Naive B cell (primary cell): ENCODE results near the gene NR2C2AP. TPM values are rescaled to one million over a fixed set of nuclear protein-coding genes. Genes with fewer than 3 reads are reported as not detected.
"Not testable (repeated sequence)": the region's sequence is repeated elsewhere in the genome, so short reads cannot be mapped to it uniquely, and the experiment has no call there.

Experiments used
- ATAC-seq, 2 donors: fragments of 150-1000 bp; cut with Tn5 transposase; 2 replicates each; pipeline ENCODE4 v1.10.0; 2021; ENCODE audit warnings: low read depth in 2 of 2, mild to moderate bottlenecking in 2 of 2, moderate library complexity in 2 of 2
- DNase-seq: peaks from one replicate; pipeline ENCODE4 v3.0.0; 2022
- H3K27ac Mint-ChIP-seq, 6 donors: one replicate each; pipeline ENCODE4 v1.8.0; 2020 to 2022; ENCODE audit warnings: mild to moderate bottlenecking in 6 of 6, mixed read lengths in 6 of 6, moderate library complexity in 5 of 6, inconsistent platforms in 2 of 6
- H3K27me3 Mint-ChIP-seq, 3 donors: one replicate each; pipeline ENCODE4 v1.8.0; 2021 to 2022; ENCODE audit warnings: mixed read lengths in 3 of 3, mild to moderate bottlenecking in 1 of 3
- H3K36me3 Mint-ChIP-seq, 2 donors: one replicate each; pipeline ENCODE4 v1.8.0; 2020 to 2022; ENCODE audit warnings: mixed read lengths in 2 of 2, inconsistent platforms in 1 of 2, mild to moderate bottlenecking in 1 of 2
- H3K4me1 Mint-ChIP-seq, 3 donors: one replicate each; pipeline ENCODE4 v1.8.0; 2020 to 2022; ENCODE audit warnings: mixed read lengths in 3 of 3, inconsistent platforms in 1 of 3, mild to moderate bottlenecking in 1 of 3, moderate library complexity in 1 of 3
- H3K4me3 Mint-ChIP-seq, 8 donors: one replicate each; pipeline ENCODE4 v1.8.0; 2020 to 2022; ENCODE audit warnings: mild to moderate bottlenecking in 8 of 8, mixed read lengths in 8 of 8, moderate library complexity in 8 of 8, inconsistent platforms in 2 of 8
- H3K9me3 Mint-ChIP-seq, 7 donors: one replicate each; pipeline ENCODE4 v1.8.0; 2020 to 2022; ENCODE audit warnings: mixed read lengths in 7 of 7, mild to moderate bottlenecking in 5 of 7, inconsistent platforms in 2 of 7, moderate library complexity in 1 of 7
- polyA plus RNA-seq, 6 donors: library from polyadenylated mRNA; unstranded; fragments of 300-500 nt; fragmentation: Illumina TruSeq; gene quantifications; one replicate each; pipeline ENCODE4 v1.2.3, GENCODE V29; 2021; ENCODE audit warnings: low read depth in 6 of 6

Gene NR2C2AP
- polyA plus RNA-seq, 6 donors from 2014 or later, result 25.6 to 38.4 (median 31.4) TPM

DNA sequence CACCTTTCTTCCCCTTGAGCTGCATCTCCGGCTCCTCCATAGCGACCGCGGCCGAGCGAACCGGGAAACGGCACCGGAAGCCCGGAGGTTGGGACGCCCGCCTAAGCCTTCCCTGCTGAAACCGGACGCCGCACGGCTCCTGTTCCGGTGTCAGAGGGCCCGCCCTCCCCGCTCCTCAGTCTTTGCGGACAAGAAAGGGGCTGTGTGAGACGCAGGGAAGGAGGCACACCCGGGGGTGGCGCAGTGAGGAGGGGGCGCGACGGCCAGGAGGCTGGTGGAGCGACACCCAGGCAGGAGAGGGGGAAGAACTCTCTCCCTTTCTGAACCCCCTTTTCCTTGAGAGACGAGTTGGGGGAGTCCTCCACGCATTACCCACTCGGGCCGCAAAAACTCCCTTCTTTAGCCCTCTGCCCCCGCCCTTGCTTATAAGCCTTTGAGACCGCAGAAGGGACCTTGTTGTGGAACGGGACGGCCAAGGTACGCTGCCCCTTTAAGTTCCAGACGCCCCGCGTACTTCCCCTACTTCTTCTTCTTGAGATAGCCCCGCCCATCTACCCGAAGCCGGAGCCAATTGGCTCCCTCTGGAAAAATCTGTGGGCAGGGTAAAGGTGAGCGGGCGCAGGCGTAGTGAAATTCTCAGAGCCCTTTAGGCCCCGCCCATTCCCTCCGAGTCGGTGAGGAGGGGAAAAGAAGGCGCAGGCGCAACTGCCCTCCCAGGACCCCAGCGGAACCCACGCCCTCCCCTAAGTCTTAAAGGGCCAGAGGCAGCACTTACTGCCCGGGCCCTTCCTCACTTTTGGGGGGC lies 10.9 kb downstream of the NR2C2AP start, which contains the start of the genes BORCS8 and RFXANK:
BORCS8 (minus strand) TSS at position 75 of the 805 bp plus-strand sequence; CDS start at position 40, 35 bp downstream.
RFXANK (plus strand) TSS at position 181 of the 805 bp plus-strand sequence. CDS start 1,689 bp downstream, outside the sequence.
- Mint-ChIP-seq H3K27me3 (no peaks in the 10 kb centered on the region), H3K9me3 (no peaks in the 10 kb centered on the region), H3K4me3 (peak within 1 kb of the TSS; percentile 91 to 99 (median 97)), H3K4me1 (peaks cover 39 to 66% (median 46%) of the 10 kb centered on the region in 3 donors), H3K27ac (peak within 1 kb of the TSS; percentile 99 to 100 (median 99)), H3K36me3 (no peaks in the 10 kb centered on the region)
- peak; percentile 83 to 87 for ATAC-seq
- DNase-seq, result peak; percentile 99

DNA sequence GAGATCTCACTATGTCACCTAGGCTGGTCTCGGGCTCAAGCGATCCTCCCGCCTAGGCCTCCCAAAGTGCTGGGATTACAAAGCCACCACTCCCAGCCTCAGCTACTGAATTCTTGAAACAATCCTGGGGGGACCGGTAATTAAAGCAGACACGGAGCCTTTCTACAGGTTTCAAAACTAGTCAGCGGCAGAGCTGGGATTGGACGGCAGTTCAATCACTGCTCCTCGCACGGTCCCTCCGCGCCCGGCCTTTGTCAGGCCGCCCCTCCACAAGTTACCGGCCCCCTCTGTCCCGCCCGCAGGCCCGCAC lies 11.5 kb downstream of the NR2C2AP start:
- no peak for DNase-seq
- Mint-ChIP-seq H3K9me3 (peaks cover 0 to 3% (median 0%) of the 10 kb centered on the region in 7 donors), H3K4me3 (peak overlapping the region; percentile 91 to 99 (median 97)), H3K4me1 (peaks cover 42 to 70% (median 50%) of the 10 kb centered on the region in 3 donors), H3K27ac (peak overlapping the region; percentile 99 to 100 (median 99)), H3K36me3 (peaks cover 1 to 3% of the 10 kb centered on the region in 2 donors), H3K27me3 (no peaks in the 10 kb centered on the region)
- no peak for ATAC-seq

DNA sequence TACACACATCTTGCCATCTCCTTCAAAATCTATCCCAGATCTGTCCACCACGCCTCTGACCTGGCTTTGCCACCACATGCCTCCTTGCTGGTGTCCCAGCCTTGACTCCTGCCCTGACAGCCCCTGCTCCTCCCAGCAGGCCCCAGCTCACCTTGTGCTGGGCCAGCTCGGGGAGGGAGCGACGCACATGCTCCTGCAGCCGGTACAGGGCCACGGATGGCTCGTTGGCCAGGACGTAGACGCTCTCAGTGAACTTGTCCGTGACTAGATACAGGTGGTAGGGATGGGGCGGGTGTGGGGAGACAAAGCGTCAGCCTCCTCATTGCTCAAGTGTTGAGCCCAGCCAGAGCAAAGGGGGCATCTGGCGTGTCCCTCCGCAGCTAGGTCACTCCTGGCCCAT lies 16.5 kb downstream of the NR2C2AP start:
- Mint-ChIP-seq H3K27ac (peak overlapping the region in 1 of 6 donors; percentile 36), H3K9me3 (peaks cover 0 to 6% (median 3%) of the 10 kb centered on the region in 7 donors), H3K4me3 (peak overlapping the region in 4 of 8 donors; percentile 41 to 80 (median 48)), H3K36me3 (peaks cover 14 to 19% of the 10 kb centered on the region in 2 donors), H3K27me3 (no peaks in the 10 kb centered on the region), H3K4me1 (peaks cover 25 to 50% (median 40%) of the 10 kb centered on the region in 3 donors)
- ATAC-seq, result no peak
- DNase-seq, result no peak

DNA sequence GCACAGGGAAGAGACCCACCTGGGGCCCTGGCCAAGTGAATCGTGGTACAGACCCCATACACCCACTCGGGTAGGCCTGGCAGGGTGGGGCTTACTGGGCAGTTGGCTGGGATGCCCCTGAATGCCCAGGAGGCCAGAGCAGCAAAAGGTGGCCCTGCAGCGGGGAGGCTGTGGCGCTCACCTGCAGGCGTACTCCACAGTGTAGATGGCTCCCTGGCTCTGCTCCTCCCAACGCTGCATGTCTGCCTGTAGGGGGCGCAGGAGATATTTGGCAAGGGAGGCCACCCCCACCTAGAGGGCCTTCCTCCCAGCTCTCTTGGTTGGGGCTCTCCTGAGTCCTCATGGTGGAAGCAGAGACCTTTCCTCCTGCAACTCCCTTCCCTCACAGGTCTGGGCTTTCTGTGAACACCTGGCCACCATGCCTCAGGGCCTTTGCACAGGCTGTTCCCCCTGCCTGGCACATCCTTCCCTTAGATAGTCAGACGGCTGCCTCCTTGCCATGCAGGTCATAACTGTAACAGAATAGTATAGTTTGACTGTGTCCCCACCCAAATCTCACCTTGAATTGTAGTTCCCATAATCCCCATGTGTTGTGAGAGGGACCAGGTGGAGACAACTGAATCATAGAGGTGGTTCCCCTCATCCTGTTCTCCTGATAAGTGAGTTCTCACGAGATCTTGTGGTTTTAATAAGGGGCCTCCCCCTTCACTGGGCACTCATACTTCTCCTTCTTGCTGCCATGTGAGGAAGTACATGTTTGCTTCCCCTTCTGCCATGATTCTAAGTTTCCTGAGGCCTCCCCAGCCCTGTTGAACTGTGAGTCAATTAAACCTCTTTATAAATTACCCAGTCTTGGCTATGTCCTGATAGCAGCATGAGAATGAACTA lies 17.1 kb downstream of the NR2C2AP start:
- Mint-ChIP-seq H3K4me1 (peaks cover 24 to 44% (median 34%) of the 10 kb centered on the region in 3 donors), H3K27me3 (no peaks in the 10 kb centered on the region), H3K36me3 (peaks cover 14 to 19% of the 10 kb centered on the region in 2 donors), H3K4me3 (peak overlapping the region in 3 of 8 donors; percentile 41 to 80 (median 54)), H3K27ac (peak overlapping the region in 2 of 6 donors; percentile 36 to 80), H3K9me3 (peaks cover 0 to 6% (median 3%) of the 10 kb centered on the region in 7 donors)
- DNase-seq, result no peak
- peak; percentile 52 to 71 for ATAC-seq

DNA sequence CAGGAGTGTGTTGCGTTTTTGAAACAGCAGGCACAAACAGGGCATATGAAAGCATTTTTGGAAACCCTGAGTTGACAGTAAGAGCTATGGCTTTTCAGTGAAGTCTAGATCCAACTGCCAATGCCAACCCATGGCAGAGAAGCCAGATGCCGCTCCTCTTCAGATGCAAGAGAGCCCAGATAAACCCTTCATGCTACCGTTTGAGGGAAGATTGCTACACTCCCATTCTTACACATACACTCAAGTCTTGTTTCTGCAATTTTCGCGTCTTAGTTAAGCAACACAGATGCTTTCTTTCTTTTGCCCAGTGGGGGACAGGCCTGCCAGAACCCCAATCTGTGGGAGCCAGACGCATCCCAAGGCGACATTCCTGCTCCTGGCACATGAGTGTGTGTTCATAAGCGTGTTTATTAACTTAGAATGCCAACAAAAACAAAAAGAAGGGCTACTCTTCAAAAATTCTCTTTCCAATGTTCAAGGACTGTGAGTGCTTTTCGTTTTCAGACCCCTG lies 21.7 kb downstream of the NR2C2AP start:
- H3K4me1 Mint-ChIP-seq, result peaks cover 5 to 10% (median 9%) of the 10 kb centered on the region in 3 donors

DNA sequence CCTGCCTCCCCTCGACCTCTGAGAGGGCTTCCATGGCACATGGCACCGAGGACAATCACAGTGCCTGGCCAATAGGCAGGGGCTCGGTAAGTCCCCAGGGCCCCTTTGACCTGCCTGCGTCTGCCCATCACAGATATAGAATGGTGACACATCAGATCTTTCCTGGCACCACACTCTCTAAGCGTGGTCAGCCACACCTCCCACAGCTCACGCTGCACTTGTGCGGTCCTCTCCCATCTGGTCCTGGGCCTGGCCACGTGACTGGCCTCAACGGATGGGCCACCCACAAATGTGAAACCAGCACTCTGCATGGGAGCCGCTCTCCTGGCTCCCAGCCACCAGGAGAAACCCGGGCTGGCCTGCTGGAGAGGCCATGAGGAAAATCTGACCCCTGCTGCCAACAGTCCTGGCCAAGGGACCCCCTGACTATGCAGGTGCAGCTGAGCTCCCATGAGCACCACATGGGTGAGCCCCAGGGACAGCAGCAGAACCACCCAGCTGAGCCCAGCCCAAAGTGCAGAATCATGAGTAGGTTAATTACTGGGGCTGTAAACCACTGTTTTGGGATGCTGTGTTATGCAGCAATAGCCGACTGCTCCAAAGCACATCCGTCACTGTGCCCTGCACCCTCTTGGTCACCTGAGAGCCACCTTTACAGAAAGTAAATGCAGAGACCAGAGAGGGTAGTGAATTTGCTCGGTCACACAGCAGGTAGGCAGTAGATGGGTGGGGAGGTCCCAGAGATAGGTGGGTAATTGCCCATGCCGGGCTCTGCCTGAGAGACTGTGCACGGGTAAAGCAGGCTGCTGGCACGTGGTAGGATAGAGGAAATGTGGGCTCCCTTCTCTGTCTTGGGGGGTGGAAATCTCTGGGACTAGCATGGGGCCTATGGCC lies 23.4 kb downstream of the NR2C2AP start:
- Mint-ChIP-seq H3K27ac (peak overlapping the region in 1 of 6 donors; percentile 62), H3K4me3 (no peak overlapping the region), H3K9me3 (no peaks in the 10 kb centered on the region), H3K4me1 (peaks cover 4 to 5% (median 4%) of the 10 kb centered on the region in 3 donors), H3K27me3 (no peaks in the 10 kb centered on the region), H3K36me3 (peaks cover 4 to 15% of the 10 kb centered on the region in 2 donors)
- DNase-seq, result no peak
- no peak for ATAC-seq

More for the DNA sequence above, 21.7 kb downstream of the NR2C2AP start:
- Mint-ChIP-seq H3K9me3 (peaks cover 0 to 6% (median 0%) of the 10 kb centered on the region in 7 donors), H3K4me3 (peak overlapping the region in 1 of 8 donors; percentile 6), H3K27ac (no peak overlapping the region), H3K36me3 (peaks cover 10 to 22% of the 10 kb centered on the region in 2 donors), H3K27me3 (no peaks in the 10 kb centered on the region)
- DNase-seq (no peak), ATAC-seq (no peak)

DNA sequence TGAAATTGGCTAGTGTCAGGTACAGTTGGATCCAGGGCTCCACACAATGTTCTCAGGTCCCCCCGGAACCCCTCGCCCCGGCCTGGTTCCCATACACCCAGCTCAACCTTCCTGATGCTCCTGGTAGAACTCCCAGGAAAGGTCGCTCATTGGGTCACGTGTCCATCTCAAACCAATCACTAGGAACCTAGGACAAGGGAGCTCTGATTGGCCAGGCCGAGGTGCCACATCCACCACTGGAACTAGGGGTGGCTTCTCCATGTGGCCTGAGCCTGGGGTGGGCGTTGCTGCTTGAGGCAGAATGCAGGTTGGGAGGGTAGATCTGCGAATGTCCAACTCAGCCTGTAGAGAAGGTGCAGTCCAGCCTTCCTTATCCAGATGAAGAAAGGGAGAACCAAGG lies 26.3 kb downstream of the NR2C2AP start:
- Mint-ChIP-seq H3K9me3 (no peaks in the 10 kb centered on the region), H3K4me3 (peak overlapping the region in 1 of 8 donors; percentile 72), H3K27ac (peak overlapping the region in 2 of 6 donors; percentile 52 to 66), H3K4me1 (peaks cover 4 to 8% (median 4%) of the 10 kb centered on the region in 3 donors), H3K27me3 (no peaks in the 10 kb centered on the region), H3K36me3 (peaks cover under 1 to 9% of the 10 kb centered on the region in 2 donors)
- no peak for ATAC-seq
- no peak for DNase-seq

DNA sequence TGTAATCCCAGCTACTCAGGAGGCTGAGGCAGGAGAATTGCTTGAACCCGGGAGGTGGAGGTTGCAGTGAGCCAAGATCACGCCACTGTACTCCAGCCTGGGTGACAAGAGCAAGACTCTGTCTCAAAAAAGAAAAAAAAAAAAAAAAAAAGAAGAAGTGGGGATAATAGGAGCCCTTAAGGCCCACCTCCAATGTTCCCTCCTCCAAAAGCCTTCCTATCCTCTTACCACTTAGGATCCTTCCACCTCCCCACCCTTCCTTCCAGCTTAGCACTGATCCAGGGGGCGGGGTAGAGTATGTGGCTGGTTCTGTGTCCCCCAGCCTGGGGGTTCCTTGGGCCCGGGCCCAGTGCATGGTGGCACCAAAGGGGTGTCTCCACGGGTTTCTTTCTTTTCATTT lies 30.0 kb downstream of the NR2C2AP start:
- peaks cover 21 to 27% (median 22%) of the 10 kb centered on the region in 3 donors for H3K4me1 Mint-ChIP-seq
- not testable (repeated sequence) for ATAC-seq, H3K36me3 Mint-ChIP-seq, H3K9me3 Mint-ChIP-seq, H3K4me3 Mint-ChIP-seq, DNase-seq
- H3K27ac Mint-ChIP-seq, result peak overlapping the region in 1 of 6 donors; percentile 49
- H3K27me3 Mint-ChIP-seq, result peaks cover 0 to 12% (median 0%) of the 10 kb centered on the region in 3 donors

DNA sequence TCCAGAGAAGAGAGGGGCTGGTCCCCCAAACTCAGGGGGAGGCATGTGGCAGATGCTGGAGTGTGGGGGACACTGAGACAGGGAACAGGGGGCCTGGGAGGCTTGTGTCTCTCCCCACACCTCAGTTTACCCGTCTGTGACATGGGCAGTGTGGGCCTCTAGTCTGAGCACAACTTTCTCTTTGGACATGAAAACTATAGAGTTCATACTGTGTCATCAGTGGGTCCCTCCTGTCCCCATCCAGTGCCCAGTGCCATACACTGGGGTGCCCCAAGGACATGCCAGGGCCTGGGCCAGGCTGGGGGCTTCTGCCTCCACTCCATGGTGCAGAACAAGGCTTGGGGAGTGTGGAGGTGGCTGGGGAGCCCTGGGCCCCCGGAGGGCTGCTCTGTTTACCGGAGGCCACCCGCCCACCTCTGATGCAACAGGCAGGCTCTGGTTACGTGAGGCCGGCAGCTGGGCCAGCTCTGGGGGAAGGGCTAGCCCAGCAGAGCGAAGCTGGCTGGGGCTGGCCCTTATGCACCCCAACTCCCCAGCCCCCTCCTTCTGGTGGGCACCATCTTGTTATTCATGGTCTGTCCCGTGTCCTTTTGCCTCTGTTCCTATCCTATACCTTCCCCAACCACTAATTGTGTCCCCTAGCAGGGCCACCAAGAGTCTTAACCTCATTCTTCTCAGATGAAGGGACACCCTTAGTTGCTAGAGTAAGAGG lies 31.2 kb downstream of the NR2C2AP start:
- H3K36me3 Mint-ChIP-seq, result no peaks in the 10 kb centered on the region
- peaks cover 0 to 12% (median 0%) of the 10 kb centered on the region in 3 donors for H3K27me3 Mint-ChIP-seq
- no peak overlapping the region for H3K27ac Mint-ChIP-seq
- H3K9me3 Mint-ChIP-seq, result no peaks in the 10 kb centered on the region
- no peak for ATAC-seq
- peaks cover 21 to 27% (median 22%) of the 10 kb centered on the region in 3 donors for H3K4me1 Mint-ChIP-seq
- DNase-seq, result no peak
- H3K4me3 Mint-ChIP-seq, result peak overlapping the region in 1 of 8 donors; percentile 40

DNA sequence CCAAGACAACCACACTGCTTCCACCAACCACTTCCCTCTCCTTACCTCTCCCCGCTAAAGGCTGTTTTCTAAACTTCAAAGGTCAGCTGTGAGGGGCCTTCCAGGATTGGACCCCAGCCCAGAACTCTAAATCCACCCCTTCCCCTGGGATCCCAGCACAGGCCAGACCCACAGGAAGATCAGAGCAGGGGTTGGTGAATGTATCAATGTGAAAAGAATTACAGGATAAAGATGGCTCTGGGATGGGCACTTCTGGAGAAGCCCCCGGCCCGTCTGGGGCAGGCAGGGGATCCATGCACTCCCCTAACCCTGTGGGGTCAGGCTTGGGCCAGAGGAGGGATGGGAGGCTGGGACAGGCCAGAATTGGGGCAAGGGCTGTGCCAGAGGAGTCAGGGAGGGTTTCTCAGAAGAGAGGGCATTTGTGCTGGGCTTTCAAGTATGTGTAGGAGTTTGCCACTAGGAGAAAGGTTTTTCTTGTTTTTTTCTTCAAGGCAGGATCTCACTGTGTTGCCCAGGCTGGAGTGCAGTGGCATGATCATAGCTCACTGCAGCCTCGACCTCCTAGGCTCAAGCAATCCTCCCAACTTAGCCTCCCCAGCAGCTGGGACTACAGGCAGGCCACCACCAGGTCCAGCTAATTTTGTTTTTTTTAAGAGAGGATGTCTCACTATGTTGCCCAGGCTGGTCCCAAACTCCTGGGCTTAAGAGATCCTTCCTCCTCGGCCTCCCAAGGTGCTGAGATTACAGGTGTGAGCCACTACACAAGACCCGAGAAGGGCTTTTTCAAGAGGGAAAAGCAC lies 32.1 kb downstream of the NR2C2AP start:
- no peaks in the 10 kb centered on the region for H3K9me3 Mint-ChIP-seq

More for the DNA sequence above, 32.1 kb downstream of the NR2C2AP start:
- Mint-ChIP-seq H3K4me1 (peaks cover 21 to 27% (median 22%) of the 10 kb centered on the region in 3 donors), H3K27ac (peak overlapping the region in 3 of 6 donors; percentile 62 to 86 (median 83)), H3K36me3 (no peaks in the 10 kb centered on the region), H3K4me3 (peak overlapping the region; percentile 21 to 91 (median 77)), H3K27me3 (peaks cover 0 to 12% (median 0%) of the 10 kb centered on the region in 3 donors)
- DNase-seq, result no peak
- no peak for ATAC-seq
